K562 (cell line): Measurements from ENCODE around the gene SPTSSA. TPM values are rescaled to one million over a fixed set of nuclear protein-coding genes. Genes with fewer than 3 reads are reported as not detected.
"Not testable (repeated sequence)": the region's sequence is repeated elsewhere in the genome, so short reads cannot be mapped to it uniquely, and the experiment has no call there.

Source experiments
- ATAC-seq: fragments of 200-7000 bp; cut with Tn5 transposase; 3 replicates; pipeline ENCODE4 v1.9.1; 2020; ENCODE audit warnings: moderate library complexity
- BruUV-seq: library from RNA; stranded (reverse); fragments of 400-500 nt; replicated peaks from 2 replicates; lab custom pipeline; 2021; lab: Mats Ljungman, UMichigan
- CTCF ChIA-PET: fragments of 300-600 bp; formaldehyde crosslinking; extraction: SDS; loops from one replicate; lab custom pipeline; 2021; ENCODE audit warnings: low intra/inter-chr PET ratio; lab: Yijun Ruan, JAX
- POLR2A ChIA-PET: fragments of 300-600, 350-650 bp; sonication (Branson Sonifier 250); formaldehyde crosslinking; extraction: SDS; loops from one replicate; lab custom pipeline; 2021; ENCODE audit warnings: antibody characterized with exemption, inconsistent platforms; lab: Yijun Ruan, JAX
- DNase-seq, 4 experiments: peaks; one replicate each; pipeline versions ENCODE4 v3.0.0 to v3.0.0-alpha.2; 2011 to 2018; ENCODE audit warnings: low spot score in 3 of 4, mixed read lengths in 3 of 4; ENCODE audit errors: extremely low read depth in 1 of 4
- FAIRE-seq: peaks from 2 replicates; lab custom pipeline; 2011; peaks lifted over from hg19 to GRCh38; lab: Jason Lieb, UNC
- H2AFZ ChIP-seq: 2 replicates; pipeline ENCODE4 v1.6.0; 2011; ENCODE audit warnings: low read depth, low read length, control low read depth, inconsistent platforms
- H3K27ac ChIP-seq: fragments of 200-600 bp; 3 replicates; pipeline ENCODE4 v1.8.0; 2011; ENCODE audit warnings: low read depth, mild to moderate bottlenecking, control low read depth, inconsistent platforms, low read length, moderate library complexity, mixed read lengths; ENCODE audit errors: extremely low read depth
- H3K27me3 ChIP-seq, 2 experiments: fragments of 300-600 bp in 1 of 2; 2 replicates in 1 of 2; 3 replicates in 1 of 2; pipeline versions ENCODE4 v1.6.0 to v1.8.0; 2011; ENCODE audit warnings: inconsistent platforms in 2 of 2, low read length in 2 of 2, mild to moderate bottlenecking in 1 of 2, mixed read lengths in 1 of 2, moderate library complexity in 1 of 2; ENCODE audit not compliant: control insufficient read depth in 2 of 2, insufficient read depth in 2 of 2
- H3K36me3 ChIP-seq: fragments of 300-600 bp; 3 replicates; pipeline ENCODE4 v1.8.0; 2011; ENCODE audit warnings: mild to moderate bottlenecking, low read length, inconsistent platforms; ENCODE audit not compliant: control insufficient read depth, insufficient read depth
- H3K4me1 ChIP-seq, 2 experiments: fragments of 200-600 bp in 1 of 2; replicated peaks in 1 of 2; 2 replicates in 1 of 2; 3 replicates in 1 of 2; pipeline versions ENCODE4 v1.5.1 to v1.8.0; 2011; ENCODE audit warnings: inconsistent platforms in 2 of 2, low read length in 2 of 2, mild to moderate bottlenecking in 1 of 2, mixed read lengths in 1 of 2, moderate library complexity in 1 of 2; ENCODE audit not compliant: control insufficient read depth in 2 of 2, insufficient read depth in 2 of 2
- H3K4me2 ChIP-seq: 2 replicates; pipeline ENCODE4 v1.6.1; 2011; ENCODE audit warnings: low read length, control low read depth, inconsistent platforms, mixed read lengths; ENCODE audit not compliant: insufficient read depth
- H3K4me3 ChIP-seq: fragments of 200-600 bp; sonication (generic), shearing (Covaris generic); 2 replicates; pipeline ENCODE4 v1.5.1; 2016; ENCODE audit warnings: control low read depth, inconsistent platforms
- H3K79me2 ChIP-seq: fragments of 200-600 bp; 3 replicates; pipeline ENCODE4 v1.8.0; 2011; ENCODE audit warnings: low read length, inconsistent platforms; ENCODE audit not compliant: control insufficient read depth, insufficient read depth
- H3K9ac ChIP-seq, 2 experiments: 2 replicates each; pipeline versions ENCODE4 v1.6.0 to v1.6.1; 2011; ENCODE audit warnings: low read depth in 2 of 2, low read length in 2 of 2, control low read depth in 1 of 2, inconsistent platforms in 1 of 2, mild to moderate bottlenecking in 1 of 2, mixed read lengths in 1 of 2; ENCODE audit not compliant: insufficient read depth in 1 of 2
- H3K9me1 ChIP-seq: one replicate; pipeline ENCODE4 v1.6.0; 2011; ENCODE audit warnings: inconsistent platforms, mild to moderate bottlenecking, low read length, moderate library complexity; ENCODE audit not compliant: control insufficient read depth, insufficient read depth
- H3K9me3 ChIP-seq: replicated peaks from 2 replicates; pipeline ENCODE4 v1.5.1; 2011; ENCODE audit warnings: low read depth, low read length, inconsistent platforms; ENCODE audit not compliant: control insufficient read depth, insufficient read depth
- H4K20me1 ChIP-seq: replicated peaks from 2 replicates; pipeline ENCODE4 v1.6.1; 2011; ENCODE audit warnings: low read length, inconsistent platforms, mixed read lengths; ENCODE audit not compliant: control insufficient read depth, insufficient read depth
- CBX1 ChIP-seq: sonication (generic); IDR thresholded peaks from 2 replicates; pipeline ENCODE4 v1.6.1; 2016; ENCODE audit warnings: antibody characterized with exemption, low read depth, mild to moderate bottlenecking
- FOXA1 ChIP-seq: fragments of 450-650 bp; IDR thresholded peaks from 2 replicates; pipeline ENCODE4 v1.6.1; 2016; ENCODE audit warnings: mild to moderate bottlenecking, borderline replicate concordance
- NUFIP1 ChIP-seq: fragments of 450-650 bp; IDR thresholded peaks from 2 replicates; pipeline ENCODE4 v1.6.1; 2018; ENCODE audit not compliant: partially characterized antibody
- PCBP2 ChIP-seq: fragments of 200-400 bp; formaldehyde crosslinking; IDR thresholded peaks from 2 replicates; pipeline ENCODE4 v1.6.1; 2018; ENCODE audit warnings: low read length, low read depth, mild to moderate bottlenecking, moderate library complexity; ENCODE audit not compliant: poor library complexity, severe bottlenecking
- SLC30A9 ChIP-seq: fragments of 250-450 bp; sonication (Bioruptor Pico); IDR thresholded peaks from 2 replicates; pipeline ENCODE4 v1.8.0; 2022; ENCODE audit warnings: mild to moderate bottlenecking, moderate library complexity
- XRCC5 ChIP-seq: fragments of 200-400 bp; formaldehyde crosslinking; IDR thresholded peaks from 2 replicates; pipeline ENCODE4 v1.6.1; 2017; ENCODE audit warnings: low read depth, mild to moderate bottlenecking, low read length
- ZNF586 ChIP-seq: fragments of 450-650 bp; formaldehyde crosslinking; conservative IDR thresholded peaks from 2 replicates; pipeline ENCODE4 v1.4.0; 2020; ENCODE audit warnings: mild to moderate bottlenecking, moderate library complexity
- WGBS: fragments of 100-300 bp; shearing (Covaris generic); methylation state at CpG from one replicate; pipeline ENCODE4 v1.1.6; 2016; ENCODE audit warnings: low coverage, mixed read lengths; ENCODE audit not compliant: insufficient coverage; ENCODE audit errors: missing lambda C conversion rate; 5-methylcytosine and 5-hydroxymethylcytosine counted together
- in situ Hi-C: fragments of 300-500 bp; cut with MboI; formaldehyde crosslinking; loops from 4 replicates; pipeline ENCODE4 v1.15.0; 2018; ENCODE audit warnings: inconsistent platforms, mixed read lengths
- intact Hi-C: fragments of 100-400 bp; cut with micrococcal nuclease; formaldehyde crosslinking; loops from 2 replicates; pipeline ENCODE4 v1.14.2; 2022
- polyA plus RNA-seq, 8 experiments: library from polyadenylated mRNA; depleted of rRNA in 4 of 8; stranded (reverse) in 5 of 8; unstranded in 3 of 8; fragments of >200 nt; fragmentation: Nextera tagmentation in 2 of 8; fragmentation: Illumina TruSeq in 1 of 8; extraction: Ambion mirVana in 2 of 8; extraction: Trizol in 1 of 8; gene quantifications; 2 replicates each; pipeline versions ENCODE4 v1.2.1 to v1.2.3, GENCODE V29; 2011 to 2014; ENCODE audit warnings: inconsistent platforms in 1 of 8, missing spikeins in 1 of 8
- total RNA-seq, 7 experiments: library from RNA; depleted of rRNA in 6 of 7; stranded (reverse); fragments of >200 nt in 6 of 7; fragmentation: Illumina TruSeq in 2 of 7; extraction: Trizol in 2 of 7; gene quantifications; 2 replicates each; pipeline versions ENCODE4 v1.2.1 to v1.2.3, GENCODE V29; 2011 to 2021; ENCODE audit warnings: low replicate concordance in 1 of 7

The SPTSSA gene
- total and polyA plus RNA-seq, 9 of the 15 experiments (the other 6 are each of a cell fraction or from before 2014, with no cell fraction given) = 6.8 to 35.7 (median 22.0) TPM

DNA sequence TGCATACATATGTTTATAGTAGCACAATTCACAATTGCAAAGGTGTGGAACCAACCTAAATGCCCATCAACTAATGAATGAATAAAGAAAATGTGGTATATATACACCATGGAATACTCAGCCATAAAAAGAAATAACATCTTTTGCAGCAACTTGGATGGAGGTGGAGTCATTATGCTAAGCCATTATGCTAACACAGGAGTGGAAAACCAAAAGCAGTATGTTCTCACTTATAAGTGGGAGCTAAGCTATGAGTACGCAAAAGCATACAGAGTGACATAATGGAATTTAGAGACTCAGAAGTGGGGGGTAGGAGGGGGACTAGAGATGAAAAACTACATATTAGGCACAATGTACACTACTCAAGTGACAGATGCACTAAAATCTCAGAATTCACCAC lies 16.2 kb upstream of the SPTSSA start:
- no peaks in the 10 kb centered on the region for H3K9me3 ChIP-seq
- FAIRE-seq = no peak
- no peaks in the 10 kb centered on the region for H3K36me3 ChIP-seq
- DNase-seq = no peak
- intact Hi-C loops (no loop called here), in situ Hi-C loops (no loop called here)
- H2AFZ ChIP-seq = no peak overlapping the region
- H3K27me3 ChIP-seq = no peaks in the 10 kb centered on the region
- no peak for ATAC-seq
- no peaks in the 10 kb centered on the region for H3K9me1 ChIP-seq
- BruUV-seq = no TSS peak
- CTCF ChIA-PET = no interaction called here
- H3K4me1 ChIP-seq = no peaks in the 10 kb centered on the region
- no peaks in the 10 kb centered on the region for H3K79me2 ChIP-seq
- no peak overlapping the region for H3K9ac ChIP-seq
- 100% methylated on average over 1 of the region's 1 CpG for WGBS
- H3K4me3 ChIP-seq = no peak overlapping the region
- no peaks in the 10 kb centered on the region for H4K20me1 ChIP-seq
- POLR2A ChIA-PET = no interaction called here
- no peak overlapping the region for H3K27ac ChIP-seq
- TF ChIP-seq NUFIP1 = no peak
- TF ChIP-seq SLC30A9 (CRISPR knock-in tag) = no peak
- no peak for TF ChIP-seq XRCC5
- TF ChIP-seq ZNF586 (CRISPR knock-in tag) = no peak
- TF ChIP-seq PCBP2 = no peak
- TF ChIP-seq CBX1 = no peak
- TF ChIP-seq FOXA1 = no peak
- no peak overlapping the region for H3K4me2 ChIP-seq

DNA sequence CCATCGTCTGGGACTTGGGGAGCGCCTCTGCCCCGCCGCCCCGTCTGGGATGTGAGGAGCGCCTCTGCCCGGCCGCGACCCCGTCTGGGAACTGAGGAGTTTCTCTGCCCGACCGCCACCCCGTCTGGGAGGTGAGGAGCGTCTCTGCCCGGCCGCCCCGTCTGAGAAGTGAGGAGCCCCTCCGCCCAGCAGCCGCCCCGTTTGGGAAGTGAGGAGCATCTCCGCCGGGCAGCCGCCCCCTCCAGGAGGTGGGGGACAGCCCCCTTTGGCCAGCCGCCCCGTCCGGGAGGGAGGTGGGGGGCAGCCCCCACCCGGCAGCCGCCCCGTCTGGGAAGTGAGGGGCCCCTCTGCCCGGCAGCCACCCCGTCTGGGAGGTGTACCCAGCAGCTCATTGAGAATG lies 14.0 kb upstream of the SPTSSA start:
- H3K9ac ChIP-seq, H3K4me3 ChIP-seq, in situ Hi-C loops, H4K20me1 ChIP-seq, intact Hi-C loops, H3K4me2 ChIP-seq, POLR2A ChIA-PET, H3K4me1 ChIP-seq, CTCF ChIA-PET, DNase-seq, H3K9me3 ChIP-seq, FAIRE-seq, H3K9me1 ChIP-seq, ATAC-seq, H3K27me3 ChIP-seq, H2AFZ ChIP-seq, H3K79me2 ChIP-seq, H3K36me3 ChIP-seq, BruUV-seq, H3K27ac ChIP-seq: not testable (repeated sequence)
- WGBS = 79% methylated on average over 4 of the region's 31 CpGs
